GM18517 (cell line): ENCODE measurements around the gene NDST1.

ENCODE experiments used
- ATAC-seq: cut with Tn5 transposase; IDR thresholded peaks from one replicate; pipeline ENCODE4 v1.9.1; 2021; ENCODE audit warnings: mild to moderate bottlenecking, moderate library complexity; ENCODE audit not compliant: unreplicated experiment

The NDST1 gene

GRCh38 chr5:150521939-150522503 is 14.1 kb downstream of the NDST1 start:
- no peak for ATAC-seq

- ATAC-seq = no peak
Observed at GRCh38 chr5:150522504-150523414, 14.8 kb downstream of the NDST1 start.

GRCh38 chr5:150523472-150524350 is 15.8 kb downstream of the NDST1 start:
- no peak for ATAC-seq

GRCh38 chr5:150525163-150525562 is 17.2 kb downstream of the NDST1 start:
- no peak for ATAC-seq

GRCh38 chr5:150525781-150526180 is 17.9 kb downstream of the NDST1 start:
- no peak for ATAC-seq

- ATAC-seq = no peak
Observed at GRCh38 chr5:150527038-150527437, 19.1 kb downstream of the NDST1 start.

GRCh38 chr5:150527808-150528207 is 19.9 kb downstream of the NDST1 start:
- no peak for ATAC-seq

GRCh38 chr5:150528924-150529546 is 21.1 kb downstream of the NDST1 start:
- no peak for ATAC-seq

GRCh38 chr5:150529555-150529954 is 21.6 kb downstream of the NDST1 start:
- ATAC-seq = no peak

- no peak for ATAC-seq
Observed at GRCh38 chr5:150530423-150530822, 22.5 kb downstream of the NDST1 start.

- ATAC-seq = no peak
Observed at GRCh38 chr5:150530951-150531588, 23.1 kb downstream of the NDST1 start.

GRCh38 chr5:150531686-150532085 is 23.8 kb downstream of the NDST1 start:
- ATAC-seq = no peak

GRCh38 chr5:150532151-150532550 is 24.2 kb downstream of the NDST1 start:
- no peak for ATAC-seq

GRCh38 chr5:150532996-150533395 is 25.1 kb downstream of the NDST1 start:
- no peak for ATAC-seq

GRCh38 chr5:150534811-150535210 is 26.9 kb downstream of the NDST1 start:
- no peak for ATAC-seq

- no peak for ATAC-seq
Observed at GRCh38 chr5:150535611-150536010, 27.7 kb downstream of the NDST1 start.

GRCh38 chr5:150538007-150538917 is 30.3 kb downstream of the NDST1 start:
- ATAC-seq = no peak

- ATAC-seq = no peak
Observed at GRCh38 chr5:150539206-150539605, 31.3 kb downstream of the NDST1 start.

GRCh38 chr5:150540042-150540441 is 32.1 kb downstream of the NDST1 start:
- ATAC-seq = no peak
